DND-41 (cell line): Measurements from ENCODE around the gene TMEM181.
"Not testable (repeated sequence)": the region's sequence is repeated elsewhere in the genome, so short reads cannot be mapped to it uniquely, and the experiment has no call there.

Experiments used
- ATAC-seq: fragments of 200-7000 bp; cut with Tn5 transposase; 3 replicates; pipeline ENCODE4 v1.9.1; 2021; ENCODE audit warnings: low read depth; ENCODE audit not compliant: insufficient read depth
- DNase-seq: peaks from one replicate; pipeline ENCODE4 v3.0.0-alpha.2; 2020
- H2AFZ ChIP-seq: 2 replicates; pipeline ENCODE4 v1.6.0; 2012; ENCODE audit warnings: low read depth, low read length
- H3K27ac ChIP-seq: 2 replicates; pipeline ENCODE4 v1.5.1; 2012; ENCODE audit warnings: low read length, inconsistent platforms
- H3K27me3 ChIP-seq: fragments of 200-600 bp; sonication (generic); 2 replicates; pipeline ENCODE4 v1.6.0; 2012; ENCODE audit warnings: low read length, mild to moderate bottlenecking, inconsistent platforms; ENCODE audit not compliant: insufficient read depth, poor library complexity
- H3K36me3 ChIP-seq: 2 replicates; pipeline ENCODE4 v1.5.1; 2012; ENCODE audit warnings: low read length, inconsistent platforms; ENCODE audit not compliant: insufficient read depth
- H3K4me1 ChIP-seq: 2 replicates; pipeline ENCODE4 v1.5.1; 2012; ENCODE audit warnings: mild to moderate bottlenecking, low read length; ENCODE audit not compliant: insufficient read depth
- H3K4me2 ChIP-seq: 2 replicates; pipeline ENCODE4 v1.6.0; 2012; ENCODE audit warnings: mild to moderate bottlenecking, moderate library complexity, low read length, inconsistent platforms; ENCODE audit not compliant: insufficient read depth
- H3K4me3 ChIP-seq, 2 experiments: fragments of 200-600 bp in 1 of 2; shearing (Covaris generic) in 1 of 2; 2 replicates each; pipeline ENCODE4 v1.5.1; 2012 to 2016; ENCODE audit warnings: inconsistent platforms in 2 of 2, low read length in 2 of 2, mild to moderate bottlenecking in 2 of 2, low read depth in 1 of 2, moderate library complexity in 1 of 2
- H3K79me2 ChIP-seq: 2 replicates; pipeline ENCODE4 v1.6.0; 2012; ENCODE audit warnings: low read length, inconsistent platforms; ENCODE audit not compliant: insufficient read depth
- H3K9ac ChIP-seq: 2 replicates; pipeline ENCODE4 v1.6.0; 2012; ENCODE audit warnings: low read depth, mild to moderate bottlenecking, inconsistent platforms, low read length, moderate library complexity
- H3K9me3 ChIP-seq: 2 replicates; pipeline ENCODE4 v1.5.1; 2012; ENCODE audit warnings: low read length, moderate library complexity, mild to moderate bottlenecking, inconsistent platforms; ENCODE audit not compliant: insufficient read depth, severe bottlenecking
- H4K20me1 ChIP-seq: 2 replicates; pipeline ENCODE4 v1.6.0; 2012; ENCODE audit warnings: low read length; ENCODE audit not compliant: insufficient read depth
- EZH2 ChIP-seq: IDR thresholded peaks from 3 replicates; pipeline ENCODE4 v1.6.1; 2012; ENCODE audit warnings: borderline replicate concordance, low read depth, mild to moderate bottlenecking, moderate library complexity, low read length, inconsistent platforms; ENCODE audit not compliant: severe bottlenecking
- TF ChIP-seq, protein P1 (sequence below): IDR thresholded peaks from 2 replicates; pipeline ENCODE4 v1.5.1; 2012; ENCODE audit warnings: borderline replicate concordance, low read length, moderate library complexity, mild to moderate bottlenecking; ENCODE audit not compliant: poor library complexity, severe bottlenecking; ENCODE audit errors: extremely low read depth

TMEM181 gene

DNA sequence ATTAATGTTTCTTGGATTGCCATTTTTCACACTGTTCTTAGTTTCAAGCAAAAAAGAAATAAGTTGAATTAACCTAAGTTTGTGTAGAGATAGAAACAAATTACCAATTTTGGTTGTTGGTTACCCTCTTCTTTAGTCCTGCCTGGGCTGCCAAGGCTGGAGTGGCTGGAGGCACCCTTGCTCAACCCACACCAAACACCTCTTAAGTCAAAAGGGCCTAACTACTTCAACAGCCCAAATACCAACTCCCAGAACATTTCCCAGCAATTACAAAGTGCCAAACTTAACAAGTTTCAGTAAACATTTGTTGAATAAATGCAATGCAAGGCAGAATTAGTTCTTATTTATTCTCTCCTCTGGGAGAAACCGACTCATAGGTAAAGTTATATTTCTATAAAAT is 38.1 kb upstream of the TMEM181 start:
- DNase-seq (no peak), ATAC-seq (no peak)
- no peak overlapping the region for H2AFZ ChIP-seq
- H3K79me2 ChIP-seq = no peaks in the 10 kb centered on the region
- H3K9me3 ChIP-seq = no peaks in the 10 kb centered on the region
- no peaks in the 10 kb centered on the region for H4K20me1 ChIP-seq
- TF ChIP-seq, protein P1, sequence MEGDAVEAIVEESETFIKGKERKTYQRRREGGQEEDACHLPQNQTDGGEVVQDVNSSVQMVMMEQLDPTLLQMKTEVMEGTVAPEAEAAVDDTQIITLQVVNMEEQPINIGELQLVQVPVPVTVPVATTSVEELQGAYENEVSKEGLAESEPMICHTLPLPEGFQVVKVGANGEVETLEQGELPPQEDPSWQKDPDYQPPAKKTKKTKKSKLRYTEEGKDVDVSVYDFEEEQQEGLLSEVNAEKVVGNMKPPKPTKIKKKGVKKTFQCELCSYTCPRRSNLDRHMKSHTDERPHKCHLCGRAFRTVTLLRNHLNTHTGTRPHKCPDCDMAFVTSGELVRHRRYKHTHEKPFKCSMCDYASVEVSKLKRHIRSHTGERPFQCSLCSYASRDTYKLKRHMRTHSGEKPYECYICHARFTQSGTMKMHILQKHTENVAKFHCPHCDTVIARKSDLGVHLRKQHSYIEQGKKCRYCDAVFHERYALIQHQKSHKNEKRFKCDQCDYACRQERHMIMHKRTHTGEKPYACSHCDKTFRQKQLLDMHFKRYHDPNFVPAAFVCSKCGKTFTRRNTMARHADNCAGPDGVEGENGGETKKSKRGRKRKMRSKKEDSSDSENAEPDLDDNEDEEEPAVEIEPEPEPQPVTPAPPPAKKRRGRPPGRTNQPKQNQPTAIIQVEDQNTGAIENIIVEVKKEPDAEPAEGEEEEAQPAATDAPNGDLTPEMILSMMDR = no peak
- no peak for TF ChIP-seq EZH2
- no peaks in the 10 kb centered on the region for H3K36me3 ChIP-seq
- H3K27me3 ChIP-seq = no peaks in the 10 kb centered on the region
- H3K4me2 ChIP-seq = no peak overlapping the region
- H3K27ac ChIP-seq = no peak overlapping the region
- H3K9ac ChIP-seq = no peak overlapping the region
- H3K4me3 ChIP-seq = no peak overlapping the region
- H3K4me1 ChIP-seq = peaks cover 32% of the 10 kb centered on the region

DNA sequence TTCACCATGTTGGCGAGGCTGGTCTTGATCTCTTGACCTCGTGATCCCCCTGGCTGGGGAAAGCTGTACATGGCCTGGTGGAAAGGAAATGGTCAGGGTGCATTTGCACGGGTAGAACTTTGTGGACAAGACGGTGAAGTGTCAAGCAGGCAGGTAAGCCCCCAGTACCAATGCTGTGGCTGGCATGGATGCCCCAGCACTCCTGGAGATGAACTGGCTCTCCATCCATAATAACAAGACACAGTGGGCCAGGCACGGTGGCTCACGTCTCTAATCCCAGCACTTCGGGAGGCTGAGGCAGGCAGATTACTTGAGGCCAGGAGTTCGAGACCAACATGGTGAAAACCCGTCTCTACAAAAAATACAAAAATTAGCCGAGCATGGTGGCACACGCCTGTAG is 37.3 kb upstream of the TMEM181 start:
- no peak overlapping the region for H3K27ac ChIP-seq
- no peak overlapping the region for H3K9ac ChIP-seq
- H3K79me2 ChIP-seq = no peaks in the 10 kb centered on the region
- H3K4me3 ChIP-seq = no peak overlapping the region
- ATAC-seq (no peak), DNase-seq (no peak)
- TF ChIP-seq, protein P1 = no peak
- TF ChIP-seq EZH2 = no peak
- no peaks in the 10 kb centered on the region for H3K9me3 ChIP-seq
- H4K20me1 ChIP-seq = no peaks in the 10 kb centered on the region
- no peak overlapping the region for H3K4me2 ChIP-seq
- H2AFZ ChIP-seq = no peak overlapping the region
- no peaks in the 10 kb centered on the region for H3K36me3 ChIP-seq
- H3K4me1 ChIP-seq = peaks cover 24% of the 10 kb centered on the region
- no peaks in the 10 kb centered on the region for H3K27me3 ChIP-seq

DNA sequence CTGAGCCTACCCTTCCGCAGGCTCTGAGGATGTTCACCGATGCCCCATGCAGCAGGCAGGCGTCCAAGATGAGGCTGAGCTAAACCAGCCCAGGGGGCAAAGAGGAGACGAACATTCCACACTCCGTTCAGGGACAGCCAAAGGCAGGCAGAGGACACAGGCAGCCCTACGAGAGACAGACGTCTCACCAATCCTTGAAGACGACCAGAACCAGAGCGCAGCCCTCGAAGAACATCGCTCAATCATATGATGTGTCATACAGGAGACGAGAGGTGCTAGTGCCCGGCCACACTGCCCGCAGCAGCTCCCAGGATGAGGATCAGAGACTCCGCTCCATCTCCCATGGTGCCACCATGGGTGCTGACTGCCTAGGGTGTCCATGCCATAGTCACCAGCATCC is 35.6 kb upstream of the TMEM181 start:
- no peak overlapping the region for H3K27ac ChIP-seq
- H3K4me3 ChIP-seq = no peak overlapping the region
- H3K36me3 ChIP-seq = no peaks in the 10 kb centered on the region
- no peak overlapping the region for H3K9ac ChIP-seq
- H3K79me2 ChIP-seq = no peaks in the 10 kb centered on the region
- DNase-seq (no peak), ATAC-seq (no peak)
- H3K27me3 ChIP-seq = no peaks in the 10 kb centered on the region
- no peaks in the 10 kb centered on the region for H3K9me3 ChIP-seq
- peaks cover 7% of the 10 kb centered on the region for H3K4me1 ChIP-seq
- no peak for TF ChIP-seq EZH2
- TF ChIP-seq, protein P1 = no peak
- H4K20me1 ChIP-seq = no peaks in the 10 kb centered on the region
- H3K4me2 ChIP-seq = no peak overlapping the region
- H2AFZ ChIP-seq = no peak overlapping the region

DNA sequence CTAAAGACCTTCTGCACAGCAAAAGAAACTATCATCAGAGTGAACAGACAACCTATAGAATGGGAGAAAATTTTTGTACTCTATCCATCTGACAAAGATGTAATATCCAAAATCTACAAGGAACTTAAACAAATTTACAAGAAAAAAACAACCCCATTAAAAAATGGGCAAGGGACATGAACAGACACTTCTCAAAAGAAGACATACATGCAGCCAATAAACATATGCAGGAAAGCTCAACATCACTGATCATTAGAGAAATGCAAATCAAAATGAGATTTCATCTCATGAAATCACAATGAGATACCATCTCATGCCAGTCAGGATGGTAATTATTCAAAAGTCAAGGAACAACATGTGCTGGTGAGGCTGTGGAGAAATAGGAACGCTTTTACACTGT is 32.0 kb upstream of the TMEM181 start:
- not testable (repeated sequence) for H3K4me2 ChIP-seq, H3K79me2 ChIP-seq, H4K20me1 ChIP-seq, H2AFZ ChIP-seq, H3K27ac ChIP-seq, H3K9me3 ChIP-seq, ATAC-seq, H3K4me1 ChIP-seq, H3K27me3 ChIP-seq, H3K4me3 ChIP-seq, H3K9ac ChIP-seq, H3K36me3 ChIP-seq, DNase-seq
